KOPT-K1 (cell line): ENCODE data around the gene OPRL1.

Source experiments
- H3K27ac ChIP-seq: fragments of 200-600 bp; sonication (generic); 2 replicates; pipeline ENCODE4 v1.5.1; 2016; ENCODE audit warnings: antibody characterized with exemption, mild to moderate bottlenecking, low read depth, low read length; ENCODE audit not compliant: poor library complexity, severe bottlenecking
- H3K36me3 ChIP-seq: fragments of 200-600 bp; sonication (generic); 2 replicates; pipeline ENCODE4 v1.5.1; 2017; ENCODE audit warnings: antibody characterized with exemption, mild to moderate bottlenecking, low read length, moderate library complexity; ENCODE audit not compliant: insufficient read depth
- H3K9me3 ChIP-seq: fragments of 200-600 bp; sonication (generic); 2 replicates; pipeline ENCODE4 v1.5.1; 2017; ENCODE audit warnings: antibody characterized with exemption, low read length, mild to moderate bottlenecking; ENCODE audit not compliant: insufficient read depth, poor library complexity, severe bottlenecking

The OPRL1 gene

GRCh38 chr20:64080013-64080812 lies at the start of gene OPRL1:
Gene OPRL1 (plus strand): TSS chr20:64080082. CDS start chr20:64092721, 12,639 bp downstream.
- peaks cover 5% of the 10 kb centered on the region; the same call in 1 of the 2 replicates for H3K36me3 ChIP-seq
- H3K27ac ChIP-seq = peak within 1 kb of the TSS; percentile 95
- no peaks in the 10 kb centered on the region for H3K9me3 ChIP-seq

- Histone ChIP-seq H3K9me3 (no peaks in the 10 kb centered on the region), H3K36me3 (peaks cover 88% of the 10 kb centered on the region), H3K27ac (no peak overlapping the region)
Observed at GRCh38 chr20:64030371-64031134, 49.3 kb upstream of the OPRL1 start.

GRCh38 chr20:64031822-64032314 lies 48.0 kb upstream of the OPRL1 start:
- H3K36me3 ChIP-seq = peaks cover 76% of the 10 kb centered on the region
- no peaks in the 10 kb centered on the region for H3K9me3 ChIP-seq
- H3K27ac ChIP-seq = no peak overlapping the region

GRCh38 chr20:64032706-64033624 lies 46.9 kb upstream of the OPRL1 start:
- Histone ChIP-seq H3K36me3 (peaks cover 65% of the 10 kb centered on the region), H3K27ac (peak overlapping the region; percentile 91), H3K9me3 (no peaks in the 10 kb centered on the region)

- Histone ChIP-seq H3K36me3 (peaks cover 54% of the 10 kb centered on the region), H3K9me3 (no peaks in the 10 kb centered on the region), H3K27ac (peak overlapping the region; percentile 91)
Observed at GRCh38 chr20:64033981-64034493, 45.8 kb upstream of the OPRL1 start.

GRCh38 chr20:64035066-64035932 lies 44.6 kb upstream of the OPRL1 start:
- Histone ChIP-seq H3K36me3 (peaks cover 41% of the 10 kb centered on the region), H3K27ac (peak overlapping the region; percentile 91), H3K9me3 (no peaks in the 10 kb centered on the region)

- Histone ChIP-seq H3K9me3 (no peaks in the 10 kb centered on the region), H3K27ac (peak within 1 kb of the TSS; percentile 91), H3K36me3 (peaks cover 35% of the 10 kb centered on the region)
Observed at GRCh38 chr20:64035933-64036345, 43.9 kb upstream of the OPRL1 start, which contains the start of gene C20orf204. Gene C20orf204 (plus strand): TSS chr20:64036182. CDS start chr20:64036324, 142 bp downstream.

GRCh38 chr20:64036346-64037198 lies 43.3 kb upstream of the OPRL1 start:
- H3K27ac ChIP-seq = peak overlapping the region; percentile 91
- H3K36me3 ChIP-seq = peaks cover 29% of the 10 kb centered on the region

GRCh38 chr20:64037199-64037497 lies 42.7 kb upstream of the OPRL1 start:
- H3K27ac ChIP-seq = peak overlapping the region; percentile 91
- H3K36me3 ChIP-seq = peaks cover 24% of the 10 kb centered on the region
- no peaks in the 10 kb centered on the region for H3K9me3 ChIP-seq

More at GRCh38 chr20:64036346-64037198, 43.3 kb upstream of the OPRL1 start:
- H3K9me3 ChIP-seq = no peaks in the 10 kb centered on the region

- Histone ChIP-seq H3K27ac (peak overlapping the region; percentile 91), H3K36me3 (peaks cover 18% of the 10 kb centered on the region), H3K9me3 (no peaks in the 10 kb centered on the region)
Observed at GRCh38 chr20:64037498-64038213, 42.2 kb upstream of the OPRL1 start.

- Histone ChIP-seq H3K36me3 (peaks cover 13% of the 10 kb centered on the region; the same call in 1 of the 2 replicates), H3K27ac (peak overlapping the region; percentile 62)
Observed at GRCh38 chr20:64038224-64038564, 41.7 kb upstream of the OPRL1 start.

GRCh38 chr20:64038565-64039292 lies 41.2 kb upstream of the OPRL1 start:
- H3K27ac ChIP-seq = peak overlapping the region; percentile 62
- no peaks in the 10 kb centered on the region for H3K9me3 ChIP-seq
- H3K36me3 ChIP-seq = peaks cover 8% of the 10 kb centered on the region; the same call in 1 of the 2 replicates

More at GRCh38 chr20:64038224-64038564, 41.7 kb upstream of the OPRL1 start:
- H3K9me3 ChIP-seq = no peaks in the 10 kb centered on the region
